Neural cell (in vitro differentiated cells): ENCODE data around the gene CLEC9A.

Experiments used
- EZH2 ChIP-seq: fragments of 200-600, 300-800 bp; shearing (Covaris generic), sonication (generic); IDR thresholded peaks from 2 replicates; pipeline ENCODE4 v1.6.1; 2014; ENCODE audit warnings: antibody characterized with exemption, low read length, borderline replicate concordance, mild to moderate bottlenecking; ENCODE audit not compliant: insufficient read depth, poor library complexity, severe bottlenecking
- POLR2AphosphoS5 ChIP-seq: IDR thresholded peaks from 2 replicates; pipeline ENCODE4 v1.6.1; 2012
- RAD21 ChIP-seq: fragments of 450-650 bp; conservative IDR thresholded peaks from 2 replicates; pipeline ENCODE4 v1.6.1; 2014; ENCODE audit warnings: antibody characterized with exemption, mild to moderate bottlenecking, moderate library complexity
- TF ChIP-seq, protein P1 (sequence below): fragments of 450-650 bp; IDR thresholded peaks from 2 replicates; pipeline ENCODE4 v1.5.1; 2014; ENCODE audit warnings: antibody characterized with exemption, mild to moderate bottlenecking, moderate library complexity; ENCODE audit not compliant: poor library complexity, severe bottlenecking

DNA sequence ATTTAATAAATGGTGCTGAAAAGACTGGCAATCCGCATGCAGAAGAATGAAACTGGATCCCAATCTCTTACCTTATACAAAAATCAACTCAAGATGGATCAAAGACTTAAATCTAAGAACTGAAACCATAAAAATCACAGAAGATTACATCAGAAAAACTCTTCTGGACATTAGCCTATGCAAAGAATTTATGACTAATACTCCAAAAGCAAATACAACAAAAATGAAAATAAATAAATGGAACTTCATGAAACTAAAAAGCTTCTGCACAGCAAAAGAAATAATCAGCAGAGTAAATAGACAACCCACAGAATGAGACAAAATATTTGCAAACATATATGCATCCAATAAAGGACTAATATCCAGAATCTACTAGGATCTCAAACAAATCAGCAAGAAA, 82.6 kb downstream of the CLEC9A start:
- TF ChIP-seq, protein P1, sequence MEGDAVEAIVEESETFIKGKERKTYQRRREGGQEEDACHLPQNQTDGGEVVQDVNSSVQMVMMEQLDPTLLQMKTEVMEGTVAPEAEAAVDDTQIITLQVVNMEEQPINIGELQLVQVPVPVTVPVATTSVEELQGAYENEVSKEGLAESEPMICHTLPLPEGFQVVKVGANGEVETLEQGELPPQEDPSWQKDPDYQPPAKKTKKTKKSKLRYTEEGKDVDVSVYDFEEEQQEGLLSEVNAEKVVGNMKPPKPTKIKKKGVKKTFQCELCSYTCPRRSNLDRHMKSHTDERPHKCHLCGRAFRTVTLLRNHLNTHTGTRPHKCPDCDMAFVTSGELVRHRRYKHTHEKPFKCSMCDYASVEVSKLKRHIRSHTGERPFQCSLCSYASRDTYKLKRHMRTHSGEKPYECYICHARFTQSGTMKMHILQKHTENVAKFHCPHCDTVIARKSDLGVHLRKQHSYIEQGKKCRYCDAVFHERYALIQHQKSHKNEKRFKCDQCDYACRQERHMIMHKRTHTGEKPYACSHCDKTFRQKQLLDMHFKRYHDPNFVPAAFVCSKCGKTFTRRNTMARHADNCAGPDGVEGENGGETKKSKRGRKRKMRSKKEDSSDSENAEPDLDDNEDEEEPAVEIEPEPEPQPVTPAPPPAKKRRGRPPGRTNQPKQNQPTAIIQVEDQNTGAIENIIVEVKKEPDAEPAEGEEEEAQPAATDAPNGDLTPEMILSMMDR, result no peak
- TF ChIP-seq POLR2AphosphoS5, result no peak
- no peak for TF ChIP-seq RAD21
- no peak for TF ChIP-seq EZH2
